Adrenal gland (tissue), 12 donors: ENCODE measurements around the gene CCDC24. TPM values are rescaled to one million over a fixed set of nuclear protein-coding genes. Genes with fewer than 3 reads are reported as not detected.

Experiments
- DNase-seq, 7 donors: peaks; one replicate each; pipeline ENCODE4 v3.0.0-alpha.2; 2019 to 2020
- H3K27ac ChIP-seq, 5 donors: fragments of 200-600 bp; sonication (generic) in 4 of 5; 1 replicate in 3 of 5; 2 replicates in 2 of 5; pipeline versions ENCODE4 v1.5.1 to v1.8.0; 2016 to 2020; ENCODE audit warnings: mild to moderate bottlenecking in 1 of 5
- H3K27me3 ChIP-seq: fragments of 200-600 bp; 2 replicates; pipeline ENCODE4 v1.8.0; 2021
- H3K36me3 ChIP-seq, 2 donors: fragments of 200-600 bp; replicated peaks in 1 of 2; 1 replicate in 1 of 2; 2 replicates in 1 of 2; pipeline versions ENCODE4 v1.5.1 to v1.8.0; 2018 to 2022
- H3K4me1 ChIP-seq, 2 donors: fragments of 200-600 bp; replicated peaks in 1 of 2; 1 replicate in 1 of 2; 2 replicates in 1 of 2; pipeline versions ENCODE4 v1.5.1 to v1.8.0; 2018 to 2021
- H3K4me3 ChIP-seq, 4 donors: fragments of 200-600 bp; sonication (generic) in 3 of 4; one replicate each; pipeline ENCODE4 v1.5.1; 2016 to 2018
- H3K9me3 ChIP-seq, 3 donors: fragments of 200-600 bp; sonication (generic) in 1 of 3; replicated peaks in 1 of 3; 1 replicate in 2 of 3; 2 replicates in 1 of 3; pipeline versions ENCODE4 v1.5.1 to v1.8.0; 2016 to 2021
- POLR2A ChIP-seq, 2 donors: fragments of 450-650 bp; IDR thresholded peaks; one replicate each; pipeline ENCODE4 v1.6.1; 2017; ENCODE audit warnings: antibody characterized with exemption in 2 of 2, mild to moderate bottlenecking in 2 of 2, moderate library complexity in 1 of 2
- WGBS, 4 donors: extraction: QIAGEN DNeasy Blood & Tissue Kit in 2 of 4; methylation state at CpG; one replicate each; pipeline versions ENCODE4 v1.1.5 to v1.1.7; 2013 to 2017; 5-methylcytosine and 5-hydroxymethylcytosine counted together
- intact Hi-C, 2 donors: fragments of 100-400 bp; cut with DNase I; formaldehyde crosslinking; loops; one replicate each; pipeline versions ENCODE4 v1.14.1 to v1.15.0; 2022 to 2023
- polyA plus RNA-seq, 3 donors: library from polyadenylated mRNA; stranded (reverse); fragments of 200-250 nt in 2 of 3; fragments of 350-450 nt in 1 of 3; fragmentation: Illumina TruSeq in 1 of 3; extraction: RNeasy Lipid Tissue Mini Kit (QIAGEN cat#74804) in 1 of 3; gene quantifications; one replicate each; pipeline ENCODE4 v1.2.3, GENCODE V29; 2013 to 2014
- total RNA-seq, 9 donors: library from RNA; depleted of rRNA in 4 of 9; stranded (reverse); fragments of >200 nt in 4 of 9; fragments of 120-200 nt in 1 of 9; fragmentation: NEBNext Ultra II Directional in 1 of 9; extraction: Animal tissue kit (Norgen Biotek cat#: 25700) in 1 of 9; gene quantifications; one replicate each; pipeline versions ENCODE4 v1.1.0 to v1.2.4, GENCODE V29; 2013 to 2023
- TF ChIP-seq, protein P1 (sequence below), 6 experiments: fragments of 450-650 bp in 4 of 6; fragments of 200-600 bp in 2 of 6; sonication (generic) in 1 of 6; IDR thresholded peaks; 1 replicate in 5 of 6; 2 replicates in 1 of 6; pipeline versions ENCODE4 v1.5.1 to v1.8.0; 2016 to 2021; ENCODE audit warnings: antibody characterized with exemption in 6 of 6, mild to moderate bottlenecking in 2 of 6, moderate library complexity in 1 of 6
- donor health status: healthy with polysubstance abuse.
- donor health status: Bipolar disorder and iron deficiency.
- donor health status: DM: yes; HTN: yes; CAD: no.
- donor health status: DM: no; HTN: no; CAD: no.
- donor health status: DM: no; HTN: no; CAD: no.
- donor health status: DM: yes; HTN: yes; CAD: no.

Gene CCDC24
- total and polyA plus RNA-seq, 12 donors, result 3.1 to 53.5 (median 11.7) TPM

DNA sequence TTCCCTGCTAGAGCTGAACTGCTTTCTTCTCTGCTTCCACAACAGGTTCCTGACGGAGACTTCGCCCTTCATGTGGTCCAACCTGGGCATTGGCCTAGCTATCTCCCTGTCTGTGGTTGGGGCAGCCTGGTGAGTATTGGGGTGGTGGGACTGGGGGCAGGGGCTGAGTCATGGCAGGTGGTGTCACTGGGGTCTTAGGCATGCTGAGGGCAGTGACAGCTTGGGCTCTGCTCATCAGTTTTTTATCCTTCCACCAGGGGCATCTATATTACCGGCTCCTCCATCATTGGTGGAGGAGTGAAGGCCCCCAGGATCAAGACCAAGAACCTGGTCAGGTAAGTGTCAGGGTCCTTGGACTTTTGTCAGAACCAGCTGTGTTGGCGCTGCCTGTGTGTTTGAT lies 15.4 kb upstream of the CCDC24 start:
- TF ChIP-seq POLR2A (IDR thresholded peaks at IDR 0.05), result no peak
- TF ChIP-seq, protein P1, sequence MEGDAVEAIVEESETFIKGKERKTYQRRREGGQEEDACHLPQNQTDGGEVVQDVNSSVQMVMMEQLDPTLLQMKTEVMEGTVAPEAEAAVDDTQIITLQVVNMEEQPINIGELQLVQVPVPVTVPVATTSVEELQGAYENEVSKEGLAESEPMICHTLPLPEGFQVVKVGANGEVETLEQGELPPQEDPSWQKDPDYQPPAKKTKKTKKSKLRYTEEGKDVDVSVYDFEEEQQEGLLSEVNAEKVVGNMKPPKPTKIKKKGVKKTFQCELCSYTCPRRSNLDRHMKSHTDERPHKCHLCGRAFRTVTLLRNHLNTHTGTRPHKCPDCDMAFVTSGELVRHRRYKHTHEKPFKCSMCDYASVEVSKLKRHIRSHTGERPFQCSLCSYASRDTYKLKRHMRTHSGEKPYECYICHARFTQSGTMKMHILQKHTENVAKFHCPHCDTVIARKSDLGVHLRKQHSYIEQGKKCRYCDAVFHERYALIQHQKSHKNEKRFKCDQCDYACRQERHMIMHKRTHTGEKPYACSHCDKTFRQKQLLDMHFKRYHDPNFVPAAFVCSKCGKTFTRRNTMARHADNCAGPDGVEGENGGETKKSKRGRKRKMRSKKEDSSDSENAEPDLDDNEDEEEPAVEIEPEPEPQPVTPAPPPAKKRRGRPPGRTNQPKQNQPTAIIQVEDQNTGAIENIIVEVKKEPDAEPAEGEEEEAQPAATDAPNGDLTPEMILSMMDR (IDR thresholded peaks at IDR 0.05), result no peak
- intact Hi-C loops, result no loop called here
- no peaks in the 10 kb centered on the region for H3K9me3 ChIP-seq
- H3K27ac ChIP-seq, result peak overlapping the region in 1 of 5 donors; percentile 96
- no peaks in the 10 kb centered on the region for H3K27me3 ChIP-seq
- 57 to 89% (median 75%) methylated on average over 1 to 4 of the region's 4 CpGs for WGBS, 4 donors
- DNase-seq, result no peak
- peak overlapping the region in 3 of 4 donors; percentile 56 to 97 (median 85) for H3K4me3 ChIP-seq
- H3K36me3 ChIP-seq, result peaks cover 0 to 33% of the 10 kb centered on the region in 2 donors
- H3K4me1 ChIP-seq, result peaks cover 19 to 48% of the 10 kb centered on the region in 2 donors

DNA sequence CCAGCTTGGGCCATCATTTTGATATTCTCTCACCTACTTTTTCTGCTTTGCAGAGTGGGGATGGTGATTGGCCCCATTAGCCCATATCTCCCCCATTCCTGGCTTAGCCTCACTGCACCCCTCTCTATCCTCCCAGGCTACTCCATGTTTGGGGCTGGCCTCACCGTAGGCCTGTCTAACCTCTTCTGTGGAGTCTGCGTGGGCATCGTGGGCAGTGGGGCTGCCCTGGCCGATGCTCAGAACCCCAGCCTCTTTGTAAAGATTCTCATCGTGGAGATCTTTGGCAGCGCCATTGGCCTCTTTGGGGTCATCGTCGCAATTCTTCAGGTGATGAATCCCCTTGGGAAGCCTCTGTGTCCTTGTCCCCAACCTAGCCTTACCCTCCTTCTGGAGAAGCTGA lies 14.5 kb upstream of the CCDC24 start:
- TF ChIP-seq, protein P1 (IDR thresholded peaks at IDR 0.05), result no peak
- no peak for TF ChIP-seq POLR2A (IDR thresholded peaks at IDR 0.05)
- Histone ChIP-seq H3K27me3 (no peaks in the 10 kb centered on the region), H3K27ac (no peak overlapping the region), H3K36me3 (peaks cover 0 to 30% of the 10 kb centered on the region in 2 donors), H3K4me1 (peaks cover 18 to 46% of the 10 kb centered on the region in 2 donors), H3K9me3 (no peaks in the 10 kb centered on the region), H3K4me3 (no peak overlapping the region)
- WGBS, 4 donors, result 78 to 92% (median 91%) methylated on average over 8 of the region's 8 CpGs
- no peak for DNase-seq
- intact Hi-C loops, result no loop called here

DNA sequence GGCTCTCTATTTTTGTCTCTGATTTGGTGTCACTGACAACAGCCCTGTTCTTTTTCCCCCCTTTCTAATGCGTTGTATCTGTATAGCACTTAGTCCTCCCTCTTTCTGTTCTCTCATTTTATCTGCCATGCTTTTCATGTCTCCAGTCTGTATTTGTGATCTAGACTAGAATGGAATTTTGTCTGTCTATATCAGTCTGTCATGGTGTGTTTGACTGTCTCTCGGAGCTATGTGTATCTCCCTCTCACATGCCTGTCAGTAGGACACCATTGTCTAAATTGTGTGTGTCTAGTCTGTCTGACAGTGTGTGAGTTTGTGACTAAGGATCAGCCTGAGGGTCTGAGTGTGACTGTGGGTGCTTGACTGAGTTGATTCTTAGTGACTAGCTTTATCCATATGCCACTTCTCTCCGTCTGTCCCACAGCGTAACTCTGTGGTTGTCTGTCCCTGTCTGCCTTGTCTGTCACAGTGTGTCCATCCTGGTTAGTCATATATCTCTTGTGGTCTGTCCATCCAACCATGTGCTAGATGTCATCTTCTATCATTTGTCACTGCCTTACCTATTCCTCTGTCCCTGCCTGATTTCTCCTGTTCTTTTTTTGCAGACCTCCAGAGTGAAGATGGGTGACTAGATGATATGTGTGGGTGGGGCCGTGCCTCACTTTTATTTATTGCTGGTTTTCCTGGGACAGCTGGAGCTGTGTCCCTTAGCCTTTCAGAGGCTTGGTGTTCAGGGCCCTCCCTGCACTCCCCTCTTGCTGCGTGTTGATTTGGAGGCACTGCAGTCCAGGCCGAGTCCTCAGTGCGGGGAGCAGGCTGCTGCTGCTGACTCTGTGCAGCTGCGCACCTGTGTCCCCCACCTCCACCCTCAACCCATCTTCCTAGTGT lies 13.8 kb upstream of the CCDC24 start:
- intact Hi-C loops, result no loop called here
- peaks cover 0 to 23% of the 10 kb centered on the region in 2 donors for H3K36me3 ChIP-seq
- DNase-seq, result no peak
- H3K27me3 ChIP-seq, result no peaks in the 10 kb centered on the region
- no peak overlapping the region for H3K27ac ChIP-seq
- peaks cover 18 to 46% of the 10 kb centered on the region in 2 donors for H3K4me1 ChIP-seq
- no peak overlapping the region for H3K4me3 ChIP-seq
- 81 to 91% (median 88%) methylated on average over 9 of the region's 9 CpGs for WGBS, 4 donors
- TF ChIP-seq, protein P1 (IDR thresholded peaks at IDR 0.05), result no peak
- no peak for TF ChIP-seq POLR2A (IDR thresholded peaks at IDR 0.05)
- no peaks in the 10 kb centered on the region for H3K9me3 ChIP-seq

DNA sequence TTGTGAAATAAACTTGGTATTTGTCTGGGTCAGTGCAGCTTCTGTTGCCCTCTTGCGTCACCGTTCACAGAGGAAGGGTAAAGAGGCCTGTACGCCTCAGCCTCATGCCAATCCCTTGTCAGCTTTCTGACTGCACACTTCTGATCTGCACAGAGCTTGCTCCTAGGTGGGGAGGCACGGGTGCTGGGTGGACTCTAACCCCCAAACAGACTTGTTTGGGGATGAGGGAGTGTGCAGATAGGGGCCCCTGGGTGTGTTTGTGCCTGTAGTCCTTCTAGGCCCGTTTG lies 13.2 kb upstream of the CCDC24 start:
- Histone ChIP-seq H3K27ac (peak overlapping the region in 1 of 5 donors; percentile 11), H3K9me3 (no peaks in the 10 kb centered on the region), H3K27me3 (no peaks in the 10 kb centered on the region), H3K4me3 (no peak overlapping the region), H3K36me3 (peaks cover 0 to 20% of the 10 kb centered on the region in 2 donors), H3K4me1 (peaks cover 18 to 46% of the 10 kb centered on the region in 2 donors)
- no peak for TF ChIP-seq POLR2A (IDR thresholded peaks at IDR 0.05)
- TF ChIP-seq, protein P1 (IDR thresholded peaks at IDR 0.05), result no peak
- 66 to 79% (median 71%) methylated on average over 5 of the region's 5 CpGs for WGBS, 4 donors
- intact Hi-C loops, result no loop called here
- DNase-seq, result no peak
